ENCODE measurements around the gene MTRR. TPM values are rescaled to one million over a fixed set of nuclear protein-coding genes. Genes with fewer than 3 reads are reported as not detected.

MTRR gene
- total RNA-seq, 1 experiment from 2014 or later: 57.1 TPM

DNA sequence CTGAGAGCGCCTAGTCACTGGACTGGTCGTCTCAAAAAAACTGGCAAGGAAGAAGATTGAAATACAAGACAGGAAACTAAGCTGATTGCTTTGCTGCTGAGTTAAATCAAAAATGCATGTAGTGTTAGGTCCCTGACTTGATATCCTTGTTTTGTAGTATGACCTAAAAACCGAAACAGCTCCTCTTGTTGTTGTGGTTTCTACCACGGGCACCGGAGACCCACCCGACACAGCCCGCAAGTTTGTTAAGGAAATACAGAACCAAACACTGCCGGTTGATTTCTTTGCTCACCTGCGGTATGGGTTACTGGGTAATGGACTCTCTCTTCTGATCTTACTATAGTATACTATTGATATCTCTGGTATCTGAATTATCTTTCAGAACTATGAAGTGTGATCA is 4.3 kb downstream of the MTRR start:
- no TSS peak for BruUV-seq (replicated peaks)
- Histone ChIP-seq H3K27me3 (replicated peaks; ENCODE audit: insufficient read depth, low read depth, low read length, poor library complexity) (no peaks in the 10 kb centered on the region), H3K9me3 (ENCODE audit: low read depth, low read length, poor library complexity, severe bottlenecking) (no peaks in the 10 kb centered on the region), H3K4me3 (ENCODE audit: low read depth, low read length, poor library complexity, severe bottlenecking) (no peak overlapping the region), H3K36me3 (ENCODE audit: insufficient read depth, low read length, poor library complexity, severe bottlenecking) (peaks cover 29% of the 10 kb centered on the region), H3K4me1 (ENCODE audit: insufficient read depth, low read length, poor library complexity, severe bottlenecking) (peaks cover 11% of the 10 kb centered on the region), H3K27ac (ENCODE audit: low read depth, low read length, poor library complexity, severe bottlenecking) (no peak overlapping the region)
- DNase-seq (ENCODE audit: low spot score): no peak
- ChIA-PET CTCF (no interaction called here), POLR2A (ENCODE audit: low non-redundant PET) (no interaction called here)
- intact Hi-C loops (cut with micrococcal nuclease; ENCODE audit: unreplicated experiment): loop anchor here (10.0 kb wide), 1 partner anchor 1098 kb away; no protein-coding TSS in a partner anchor
- TF ChIP-seq EZH2 (IDR thresholded peaks at IDR 0.05; ENCODE audit: borderline replicate concordance, low read depth, low read length, poor library complexity, severe bottlenecking): no peak
- TF ChIP-seq, protein P1, sequence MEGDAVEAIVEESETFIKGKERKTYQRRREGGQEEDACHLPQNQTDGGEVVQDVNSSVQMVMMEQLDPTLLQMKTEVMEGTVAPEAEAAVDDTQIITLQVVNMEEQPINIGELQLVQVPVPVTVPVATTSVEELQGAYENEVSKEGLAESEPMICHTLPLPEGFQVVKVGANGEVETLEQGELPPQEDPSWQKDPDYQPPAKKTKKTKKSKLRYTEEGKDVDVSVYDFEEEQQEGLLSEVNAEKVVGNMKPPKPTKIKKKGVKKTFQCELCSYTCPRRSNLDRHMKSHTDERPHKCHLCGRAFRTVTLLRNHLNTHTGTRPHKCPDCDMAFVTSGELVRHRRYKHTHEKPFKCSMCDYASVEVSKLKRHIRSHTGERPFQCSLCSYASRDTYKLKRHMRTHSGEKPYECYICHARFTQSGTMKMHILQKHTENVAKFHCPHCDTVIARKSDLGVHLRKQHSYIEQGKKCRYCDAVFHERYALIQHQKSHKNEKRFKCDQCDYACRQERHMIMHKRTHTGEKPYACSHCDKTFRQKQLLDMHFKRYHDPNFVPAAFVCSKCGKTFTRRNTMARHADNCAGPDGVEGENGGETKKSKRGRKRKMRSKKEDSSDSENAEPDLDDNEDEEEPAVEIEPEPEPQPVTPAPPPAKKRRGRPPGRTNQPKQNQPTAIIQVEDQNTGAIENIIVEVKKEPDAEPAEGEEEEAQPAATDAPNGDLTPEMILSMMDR (conservative IDR thresholded peaks at IDR 0.05; ENCODE audit: low read depth, low read length): no peak

DNA sequence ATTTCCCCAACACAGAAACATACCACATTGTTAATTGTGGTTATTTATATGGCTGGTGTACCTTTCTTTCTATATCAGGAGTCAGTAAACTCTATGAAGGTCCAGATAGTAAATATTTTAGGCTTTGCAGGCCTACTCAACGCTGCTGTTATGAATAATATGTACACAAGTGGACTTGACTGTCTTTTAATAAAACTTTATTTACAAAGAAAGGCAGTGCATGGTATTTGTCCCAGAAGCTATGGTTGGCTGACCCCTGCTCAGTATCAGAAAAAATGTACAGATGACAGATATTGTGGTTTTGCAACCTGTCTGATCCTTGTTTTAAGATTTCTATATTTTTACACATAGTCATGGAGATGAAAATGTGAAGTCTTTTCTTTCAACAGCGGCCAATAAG is 5.7 kb downstream of the MTRR start:
- Histone ChIP-seq H3K27ac (ENCODE audit: low read depth, low read length, poor library complexity, severe bottlenecking) (no peak overlapping the region), H3K27me3 (replicated peaks; ENCODE audit: insufficient read depth, low read depth, low read length, poor library complexity) (no peaks in the 10 kb centered on the region), H3K4me3 (ENCODE audit: low read depth, low read length, poor library complexity, severe bottlenecking) (no peak overlapping the region), H3K9me3 (ENCODE audit: low read depth, low read length, poor library complexity, severe bottlenecking) (no peaks in the 10 kb centered on the region), H3K36me3 (ENCODE audit: insufficient read depth, low read length, poor library complexity, severe bottlenecking) (peaks cover 40% of the 10 kb centered on the region), H3K4me1 (ENCODE audit: insufficient read depth, low read length, poor library complexity, severe bottlenecking) (peaks cover 22% of the 10 kb centered on the region)
- DNase-seq (ENCODE audit: low spot score): no peak
- TF ChIP-seq, protein P1 (conservative IDR thresholded peaks at IDR 0.05; ENCODE audit: low read depth, low read length): no peak
- no peak for TF ChIP-seq EZH2 (IDR thresholded peaks at IDR 0.05; ENCODE audit: borderline replicate concordance, low read depth, low read length, poor library complexity, severe bottlenecking)
- POLR2A ChIA-PET (ENCODE audit: low non-redundant PET): no interaction called here
- BruUV-seq (replicated peaks): no TSS peak
- intact Hi-C loops (cut with micrococcal nuclease; ENCODE audit: unreplicated experiment): loop anchor here (10.0 kb wide), 1 partner anchor 1100 kb away; no protein-coding TSS in a partner anchor
- CTCF ChIA-PET: interaction anchor here (0.7 kb wide), 1 partner anchor 47 kb away, joined by 3 read pairs; no protein-coding TSS in a partner anchor

DNA sequence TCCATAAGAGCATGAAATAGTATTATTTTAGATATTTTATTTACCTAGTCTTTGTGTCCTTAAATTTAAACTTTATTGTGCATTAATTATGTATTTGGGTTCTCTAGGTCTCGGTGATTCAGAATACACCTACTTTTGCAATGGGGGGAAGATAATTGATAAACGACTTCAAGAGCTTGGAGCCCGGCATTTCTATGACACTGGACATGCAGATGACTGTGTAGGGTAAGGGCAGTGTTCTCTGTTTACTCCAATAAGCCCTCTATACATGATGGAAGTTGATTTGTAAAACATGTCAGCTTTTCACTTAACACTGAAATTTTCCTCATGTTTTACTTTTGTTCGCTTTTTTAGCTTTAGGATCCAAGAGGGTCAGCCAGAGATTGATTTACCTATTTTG is 6.2 kb downstream of the MTRR start:
- Histone ChIP-seq H3K4me3 (ENCODE audit: low read depth, low read length, poor library complexity, severe bottlenecking) (no peak overlapping the region), H3K36me3 (ENCODE audit: insufficient read depth, low read length, poor library complexity, severe bottlenecking) (peaks cover 44% of the 10 kb centered on the region), H3K27ac (ENCODE audit: low read depth, low read length, poor library complexity, severe bottlenecking) (no peak overlapping the region), H3K4me1 (ENCODE audit: insufficient read depth, low read length, poor library complexity, severe bottlenecking) (peaks cover 26% of the 10 kb centered on the region), H3K27me3 (replicated peaks; ENCODE audit: insufficient read depth, low read depth, low read length, poor library complexity) (no peaks in the 10 kb centered on the region), H3K9me3 (ENCODE audit: low read depth, low read length, poor library complexity, severe bottlenecking) (no peaks in the 10 kb centered on the region)
- ChIA-PET POLR2A (ENCODE audit: low non-redundant PET) (no interaction called here), CTCF (interaction anchor here (0.7 kb wide), 1 partner anchor 47 kb away, joined by 3 read pairs; no protein-coding TSS in a partner anchor)
- no peak for TF ChIP-seq EZH2 (IDR thresholded peaks at IDR 0.05; ENCODE audit: borderline replicate concordance, low read depth, low read length, poor library complexity, severe bottlenecking)
- TF ChIP-seq, protein P1 (conservative IDR thresholded peaks at IDR 0.05; ENCODE audit: low read depth, low read length): no peak
- no peak for DNase-seq (ENCODE audit: low spot score)
- no TSS peak for BruUV-seq (replicated peaks)
- intact Hi-C loops (cut with micrococcal nuclease; ENCODE audit: unreplicated experiment): loop anchor here (10.0 kb wide), 1 partner anchor 1100 kb away; no protein-coding TSS in a partner anchor
